GM18526 (cell line): ENCODE data around the gene SLC22A23.

ENCODE experiments used
- POLR2A ChIP-seq: IDR thresholded peaks from 3 replicates; pipeline ENCODE4 v1.6.1; 2011; ENCODE audit not compliant: insufficient read length; ENCODE audit errors: extremely low read depth

Gene SLC22A23

DNA sequence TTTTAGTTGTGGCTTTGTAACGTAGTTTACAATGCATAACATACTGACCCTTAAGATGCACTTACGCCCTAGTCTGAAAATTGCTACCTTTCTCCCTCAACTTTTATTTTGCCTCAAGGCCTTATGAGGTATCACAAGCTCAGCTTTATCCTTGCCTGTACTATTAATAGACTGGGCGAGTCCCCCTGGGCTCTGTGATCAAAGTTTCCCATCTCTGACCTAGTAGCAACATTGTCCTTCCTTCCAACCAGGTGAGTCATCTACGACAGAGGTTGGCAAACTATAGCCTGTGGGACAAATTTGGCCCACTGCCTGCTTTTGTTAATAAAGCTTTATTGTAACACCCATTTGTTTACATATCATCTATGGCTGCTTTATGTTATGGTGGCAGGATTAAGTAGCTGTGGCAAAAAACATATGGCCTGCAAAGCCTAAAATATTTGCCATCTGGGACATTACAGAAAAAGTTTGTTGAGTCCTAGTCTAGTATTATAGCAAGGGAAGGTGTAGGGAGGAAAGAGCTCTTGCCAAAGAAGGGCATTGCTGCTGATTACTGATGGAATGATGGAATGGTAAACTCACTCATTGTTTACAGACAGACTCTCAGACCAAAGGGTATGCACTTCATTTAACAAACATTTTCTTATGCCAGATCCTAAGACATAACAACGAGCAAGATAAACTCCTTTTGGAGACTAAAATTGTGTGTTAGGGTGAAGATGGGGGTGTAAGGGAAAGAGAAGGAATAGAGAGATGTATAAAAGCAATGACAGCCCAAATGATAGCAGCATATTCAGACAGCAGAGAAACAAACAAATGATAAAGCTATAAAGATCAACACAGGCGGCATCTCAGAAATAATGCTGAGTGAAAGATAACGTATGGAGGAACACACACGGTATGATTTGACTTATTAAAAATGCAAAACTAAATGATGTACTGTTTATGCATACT, 74.2 kb downstream of the SLC22A23 start:
- TF ChIP-seq POLR2A: no peak

DNA sequence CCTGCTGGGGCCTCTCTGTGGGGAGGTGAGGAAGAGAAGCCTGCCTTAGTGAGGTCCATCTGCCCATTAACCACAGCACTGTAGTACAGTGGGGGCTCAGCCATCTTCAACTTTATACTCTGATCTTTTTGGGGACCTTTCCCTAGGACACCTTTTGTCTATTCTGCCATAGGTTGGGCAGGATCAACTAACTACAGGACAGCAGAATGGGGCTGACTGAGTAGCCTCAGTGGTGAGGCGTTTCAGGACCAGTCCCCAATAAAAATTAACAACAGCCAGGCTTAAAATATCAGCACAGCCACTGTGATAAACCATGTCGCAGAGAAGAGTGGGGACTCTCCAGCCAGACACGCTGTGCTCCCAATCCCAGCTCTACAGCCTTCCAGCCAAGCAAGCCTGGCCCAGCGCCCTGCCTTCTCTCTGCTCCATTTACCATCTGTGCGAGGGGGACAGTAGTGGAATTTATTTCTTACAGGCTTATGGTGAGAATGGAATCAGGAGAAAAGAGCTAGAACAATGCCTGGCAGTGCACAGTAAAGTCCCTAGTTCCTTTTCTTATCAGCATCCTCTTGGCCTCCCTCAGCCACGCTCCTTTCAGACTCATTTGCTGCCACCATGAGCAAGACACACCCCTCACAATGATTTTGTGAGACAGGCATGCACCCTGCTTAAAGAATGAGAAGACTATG, 75.5 kb downstream of the SLC22A23 start:
- TF ChIP-seq POLR2A: no peak

DNA sequence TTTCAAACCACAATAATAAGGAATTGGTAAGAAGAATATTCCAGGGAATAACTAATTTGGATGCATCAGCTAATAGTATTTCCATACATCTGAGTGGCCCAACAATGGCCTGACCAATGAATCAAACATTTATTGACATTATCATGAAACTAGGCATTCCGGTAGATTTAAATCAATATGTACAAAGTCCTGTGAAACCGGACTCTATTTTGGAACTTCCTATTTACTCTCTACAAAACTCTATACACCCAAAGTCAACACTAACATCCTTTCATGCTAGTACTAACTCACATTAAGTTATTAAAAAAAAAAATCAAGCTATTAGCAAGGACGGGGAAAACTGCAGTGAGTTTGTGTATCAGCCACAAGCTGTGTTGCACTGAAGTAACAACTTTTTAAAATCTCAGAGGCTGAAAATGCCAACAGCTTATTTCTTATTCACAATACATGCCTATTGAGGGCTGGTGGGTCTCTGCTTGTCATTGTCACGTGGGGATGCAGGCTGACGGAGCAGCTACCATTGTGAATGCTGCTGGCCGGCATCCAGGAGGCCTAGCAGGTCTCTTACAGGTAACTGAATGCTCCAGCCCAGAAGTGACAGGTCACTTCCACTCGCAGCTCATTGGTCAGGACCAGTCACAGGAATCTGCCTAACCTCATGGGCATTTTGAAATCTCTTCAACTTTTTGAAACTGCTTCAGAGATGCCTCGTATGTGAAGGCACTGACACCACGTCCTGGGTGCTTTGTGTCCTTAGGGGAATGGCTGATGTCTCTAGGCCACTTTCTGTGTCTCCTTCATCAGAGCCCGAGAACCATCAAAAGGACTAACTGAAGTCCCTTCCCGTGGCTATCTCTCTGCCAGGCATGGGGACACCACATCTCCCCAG, 76.3 kb downstream of the SLC22A23 start:
- no peak for TF ChIP-seq POLR2A

DNA sequence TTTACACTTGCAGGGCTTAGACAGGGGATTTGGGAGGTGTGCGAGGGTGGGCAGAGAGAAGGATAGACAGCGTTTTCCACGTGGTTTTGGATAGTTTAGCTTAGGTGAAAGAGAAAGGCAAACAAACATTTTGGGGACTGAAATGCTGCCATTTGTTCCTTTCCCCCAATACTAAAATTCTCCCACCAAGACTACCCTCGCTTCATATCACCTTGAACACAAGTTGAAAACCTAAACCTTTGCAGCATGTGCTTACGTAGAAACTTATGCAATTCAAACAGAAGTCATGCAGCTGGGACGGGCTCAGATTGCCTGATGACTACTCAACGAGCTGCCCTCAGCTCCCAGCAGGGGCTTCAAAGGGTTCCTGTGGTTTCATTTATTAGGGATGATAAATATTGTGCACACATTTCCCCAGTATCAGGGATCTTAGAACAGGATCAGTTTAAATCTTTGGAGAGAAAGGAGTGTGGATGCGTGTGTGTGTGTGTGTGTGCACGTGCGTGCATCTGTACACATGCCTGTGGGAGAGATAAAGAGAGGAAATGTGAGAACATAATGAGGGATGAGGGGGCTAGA, 77.3 kb downstream of the SLC22A23 start:
- no peak for TF ChIP-seq POLR2A

DNA sequence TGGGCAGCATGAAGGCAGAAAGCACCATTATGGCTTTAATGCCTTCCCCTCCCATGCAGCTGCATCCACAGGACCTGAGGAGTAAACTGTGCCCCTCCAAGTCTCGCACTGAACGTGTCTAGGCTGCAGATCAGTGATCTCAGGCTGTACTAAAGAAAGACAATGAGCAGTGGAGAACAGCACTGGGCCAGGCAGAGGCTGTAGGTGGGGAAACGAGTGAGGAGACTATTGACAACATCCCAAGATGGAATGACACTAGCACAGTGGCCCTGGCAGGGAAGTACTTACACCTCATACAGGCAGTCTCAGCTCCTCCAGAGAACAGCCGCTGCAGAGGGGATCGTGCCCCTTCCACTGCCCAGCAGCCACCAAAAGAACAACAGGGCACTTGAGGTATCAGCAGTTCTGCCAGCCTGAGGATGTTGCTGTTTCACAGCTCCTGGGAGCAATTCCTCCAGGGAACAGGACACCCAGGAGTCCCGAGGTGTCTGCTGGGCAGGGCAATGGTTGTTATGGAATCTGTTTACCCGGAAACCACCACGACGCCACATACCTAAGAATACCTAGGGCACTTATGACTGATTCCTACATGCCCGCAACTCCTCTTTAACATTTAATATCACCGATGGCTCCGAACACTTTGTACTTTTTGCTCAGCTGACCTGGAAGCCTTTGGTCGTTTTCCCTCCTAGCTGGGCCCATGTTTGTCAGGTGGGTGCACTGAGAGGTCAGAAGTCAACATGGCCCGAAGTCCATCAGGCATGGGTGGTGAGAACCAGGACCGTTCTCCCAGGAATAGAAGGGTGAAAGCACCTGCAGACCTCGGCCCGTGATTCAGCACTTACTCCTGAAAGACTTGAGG, 79.1 kb downstream of the SLC22A23 start:
- no peak for TF ChIP-seq POLR2A

DNA sequence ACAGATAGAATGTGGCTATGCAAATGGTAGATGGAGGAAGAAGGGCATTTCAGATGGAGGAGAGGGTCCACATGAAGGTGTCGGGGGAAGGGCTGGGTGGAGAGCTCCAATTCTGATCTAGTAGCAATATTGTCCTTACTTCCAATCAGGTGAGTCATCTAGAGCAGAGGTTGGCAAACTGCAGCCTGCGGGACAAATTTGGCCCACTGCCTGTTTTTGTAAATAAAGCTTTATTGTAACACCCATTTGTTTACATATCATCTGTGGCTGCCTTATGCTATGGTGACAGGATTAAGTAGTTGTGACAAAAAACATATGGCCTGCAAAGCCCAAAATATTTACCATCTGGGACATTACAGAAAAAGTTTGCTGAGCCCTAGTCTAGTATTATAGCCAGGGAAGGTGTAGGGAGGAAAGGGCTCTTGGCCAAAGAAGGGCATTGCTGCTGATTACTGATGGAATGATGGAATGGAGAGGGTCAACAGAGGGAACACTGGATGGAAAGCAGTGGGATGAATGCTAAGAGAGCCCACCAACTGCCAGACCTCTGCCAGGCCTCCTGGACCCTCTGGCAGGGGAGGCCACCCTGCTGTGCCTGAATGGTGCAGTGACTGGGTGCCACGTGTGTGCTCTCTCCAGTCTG, 79.8 kb downstream of the SLC22A23 start:
- no peak for TF ChIP-seq POLR2A

DNA sequence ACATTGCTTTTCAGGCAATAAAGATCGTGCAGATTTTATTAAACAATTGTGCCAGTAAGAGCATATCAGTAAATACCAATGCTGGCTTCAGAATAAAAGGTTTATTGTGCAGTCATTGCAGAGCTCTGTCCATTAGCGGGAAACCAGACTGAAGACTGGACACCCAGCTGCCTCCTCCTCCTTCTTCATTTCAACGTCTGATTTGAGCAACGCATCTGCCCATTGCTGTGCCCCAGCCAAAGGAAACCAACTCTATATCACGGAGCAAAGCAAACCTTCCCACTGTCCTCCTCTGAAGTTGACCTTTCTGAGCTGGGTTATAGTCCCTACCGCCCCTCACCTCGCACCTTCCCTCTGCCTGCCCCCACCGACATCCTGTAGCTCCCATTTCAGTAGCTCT, 80.8 kb downstream of the SLC22A23 start:
- no peak for TF ChIP-seq POLR2A

DNA sequence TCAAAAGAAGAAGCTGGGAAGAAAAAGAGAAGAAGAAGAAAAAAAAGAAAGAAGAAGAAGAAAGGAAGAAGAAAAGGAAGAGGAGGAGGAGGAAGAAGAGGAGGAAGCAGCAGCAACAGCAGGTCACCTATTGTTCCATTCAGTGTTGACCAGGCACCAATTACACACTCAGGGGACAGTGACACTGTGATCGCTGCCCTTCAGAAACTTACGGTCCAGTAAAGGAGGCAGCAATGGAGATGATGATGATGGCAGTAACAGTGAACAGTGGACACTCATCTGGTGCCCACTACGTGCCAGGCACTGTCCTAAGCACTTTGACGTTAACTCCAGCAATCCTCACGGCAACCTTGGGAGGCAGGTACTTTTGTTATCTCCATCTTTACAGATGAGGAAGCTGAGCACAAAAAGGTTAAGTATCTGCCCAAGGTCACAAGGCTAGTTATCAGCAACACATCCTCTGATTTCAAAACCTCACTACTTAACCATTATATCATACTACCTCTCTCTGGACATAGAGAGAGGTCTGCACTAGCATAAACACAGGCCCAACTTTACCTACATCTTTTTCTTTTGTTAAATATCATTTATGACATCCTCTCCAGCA, 83.2 kb downstream of the SLC22A23 start:
- no peak for TF ChIP-seq POLR2A

DNA sequence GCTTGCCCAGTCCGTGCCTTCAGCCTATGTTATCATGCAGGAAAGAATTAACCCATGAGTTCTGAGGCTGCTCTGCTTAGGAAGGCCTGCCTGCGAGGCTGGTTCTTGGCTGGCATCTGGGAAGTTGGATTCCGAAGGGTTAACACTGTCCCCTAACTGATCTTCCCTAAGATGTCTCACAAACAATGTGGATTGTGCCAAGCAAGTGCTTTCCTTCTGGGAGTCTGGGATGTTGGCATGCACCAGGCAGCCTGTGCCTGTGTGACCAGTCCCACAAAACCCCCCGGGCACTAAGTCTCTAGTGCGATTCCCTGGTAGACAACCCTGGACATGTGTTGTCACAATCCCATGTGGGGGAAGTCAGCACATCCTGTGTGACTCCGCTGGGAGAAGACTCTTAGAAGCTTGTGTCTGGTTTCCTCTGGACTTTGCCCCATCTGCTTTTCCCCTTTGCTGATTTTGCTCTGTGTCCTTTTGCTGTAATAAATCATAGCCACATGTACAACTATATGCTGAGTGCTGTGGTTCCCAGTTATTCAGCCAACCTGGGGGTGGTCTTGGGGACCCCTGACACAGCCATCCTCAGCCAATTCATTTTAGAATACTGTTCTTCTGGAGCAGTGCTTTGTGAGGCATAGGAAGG, 83.8 kb downstream of the SLC22A23 start:
- no peak for TF ChIP-seq POLR2A

DNA sequence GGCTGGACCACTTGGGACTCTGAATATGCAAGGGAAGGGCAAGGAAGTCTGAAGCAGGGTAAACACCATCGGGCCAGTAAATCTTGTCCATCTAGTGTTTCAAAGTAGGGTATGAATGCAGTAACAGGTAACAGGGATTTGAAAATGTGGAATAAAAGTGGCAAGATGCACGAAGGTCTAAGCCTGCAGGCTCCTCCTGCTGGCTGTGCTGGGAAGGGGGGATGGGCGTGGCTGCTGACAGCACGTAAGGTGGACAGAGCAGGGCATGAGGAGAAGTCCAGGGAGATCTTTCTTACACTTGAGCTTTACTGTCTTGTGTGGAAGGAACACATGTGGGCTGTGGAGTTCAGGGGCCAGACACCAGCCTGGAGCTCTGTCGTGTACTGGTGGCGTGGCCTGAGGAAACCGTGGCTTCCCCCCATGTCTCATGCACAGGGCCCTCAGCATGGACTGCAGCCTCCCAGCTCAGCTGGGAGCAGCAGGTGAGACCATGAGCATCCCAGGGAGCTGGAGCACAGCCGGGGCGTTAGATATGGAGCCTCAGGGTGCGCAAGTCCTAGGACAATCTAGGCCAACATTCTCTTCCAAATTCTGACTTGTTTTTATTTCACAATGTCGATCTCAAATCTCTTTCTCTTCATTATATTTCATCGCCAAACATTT, 84.5 kb downstream of the SLC22A23 start:
- no peak for TF ChIP-seq POLR2A

DNA sequence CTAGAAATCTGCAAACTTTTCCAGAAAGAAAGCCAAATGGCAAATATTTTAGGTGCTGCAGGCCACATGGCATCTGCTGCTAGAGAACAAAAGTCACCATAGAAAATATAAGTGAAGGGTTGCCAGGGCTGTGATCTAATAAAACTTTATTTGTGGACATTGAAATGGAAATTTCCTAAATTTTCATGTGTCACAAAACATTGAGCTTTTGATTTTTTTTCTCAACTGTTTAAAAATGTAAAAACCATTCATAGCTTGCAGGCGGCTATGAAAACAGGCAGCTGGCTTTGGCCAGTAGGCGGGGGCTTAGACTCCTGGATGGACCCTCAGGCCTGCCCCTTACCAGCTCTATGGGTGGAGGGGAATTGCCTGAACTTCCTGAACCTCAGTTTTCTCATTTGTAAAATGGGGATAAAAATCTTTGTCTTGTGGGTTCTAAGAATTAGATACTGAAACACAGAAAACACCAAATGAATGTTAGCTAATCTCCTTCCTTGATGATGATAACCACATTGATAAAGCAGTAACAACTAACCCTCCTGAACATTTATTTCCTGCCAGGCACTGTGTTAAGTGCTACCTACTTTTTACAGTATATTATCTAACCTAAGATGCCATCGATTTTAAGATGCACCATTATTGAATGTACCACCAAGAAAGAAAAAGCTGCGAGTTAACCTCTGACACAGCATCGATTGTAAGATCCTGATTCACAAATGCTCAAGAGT, 85.5 kb downstream of the SLC22A23 start:
- TF ChIP-seq POLR2A: no peak

DNA sequence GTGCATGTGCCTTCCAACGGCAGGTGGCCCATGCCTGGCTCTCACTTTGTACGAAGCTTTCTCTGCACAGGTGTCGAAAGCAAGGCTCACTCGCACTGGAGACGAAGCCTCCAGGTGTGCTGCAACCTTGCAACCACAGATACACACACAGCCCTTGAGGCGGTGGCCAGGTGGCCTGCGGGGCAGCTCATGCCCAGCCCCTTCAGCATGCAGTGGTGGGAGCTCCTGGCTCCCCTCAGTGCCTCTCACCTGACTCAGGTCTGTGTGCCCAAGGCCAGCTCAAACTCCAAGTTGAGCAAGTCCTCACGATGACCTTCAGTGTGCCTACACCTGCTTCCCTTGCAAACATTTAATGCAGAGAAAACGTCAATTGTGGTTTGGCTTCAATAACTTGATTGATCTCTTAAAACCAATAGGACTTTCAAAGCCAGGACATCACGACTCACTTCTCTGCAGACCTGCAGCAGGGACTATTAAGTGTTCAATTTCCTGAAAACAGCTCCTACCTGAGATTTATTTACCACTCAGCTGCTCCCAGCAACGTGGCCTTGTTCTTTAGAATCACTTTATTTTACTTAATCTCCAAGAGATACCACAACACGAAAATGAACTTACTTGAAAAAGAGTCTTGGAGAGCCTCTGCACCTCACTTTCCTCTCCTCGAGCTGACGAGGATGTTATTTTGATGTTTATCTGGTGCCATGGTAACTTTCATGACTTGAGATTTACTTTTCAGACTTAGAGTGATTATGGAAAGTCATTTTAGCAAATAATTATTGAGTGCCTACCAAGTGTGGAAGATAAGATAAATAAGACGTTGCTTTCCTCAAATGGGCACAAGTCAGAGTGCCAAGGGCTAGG, 86.3 kb downstream of the SLC22A23 start:
- TF ChIP-seq POLR2A: no peak
